ENCODE data around the gene SC5D. TPM values are rescaled to one million over a fixed set of nuclear protein-coding genes. Genes with fewer than 3 reads are reported as not detected.

The SC5D gene
- polyA plus RNA-seq, 4 donors: 46.4 to 82.8 (median 57.1) TPM

- DNase-seq (ENCODE audit: low read depth in 4 of 4, low spot score in 3 of 4): peak in 1 of 4 donors; percentile 6
Measured at GRCh38 chr11:121291896-121292494, 576 bp upstream of the SC5D start.

- DNase-seq (ENCODE audit: low read depth in 4 of 4, low spot score in 3 of 4): peak in 1 of 4 donors; percentile 22
Measured at GRCh38 chr11:121293288-121293594, 670 bp downstream of the SC5D start.

- no peak for DNase-seq (ENCODE audit: low read depth in 4 of 4, low spot score in 3 of 4)
Measured at GRCh38 chr11:121295246-121296029, 2.9 kb downstream of the SC5D start.

- DNase-seq (ENCODE audit: low read depth in 4 of 4, low spot score in 3 of 4): no peak
Measured at GRCh38 chr11:121297872-121298271, 5.3 kb downstream of the SC5D start.

DNA sequence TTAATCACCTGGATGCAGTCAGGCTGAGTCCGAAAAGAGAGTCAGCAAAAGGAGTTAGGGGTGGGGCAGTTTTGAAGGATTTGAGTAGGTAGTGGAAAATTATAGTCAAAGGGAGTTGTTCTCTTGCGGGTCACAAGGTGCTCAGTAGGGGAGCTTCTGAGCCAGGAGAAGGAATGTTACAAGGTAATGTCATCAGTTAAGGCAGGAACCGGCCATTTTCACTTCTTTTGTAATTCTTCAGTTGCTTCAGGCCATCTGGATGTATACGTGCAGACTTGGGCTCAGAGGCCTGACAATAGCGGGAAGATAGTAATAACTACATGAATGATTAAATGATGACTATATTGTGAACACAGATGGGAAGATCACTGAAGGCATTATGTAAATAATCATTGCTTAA lies 6.2 kb downstream of the SC5D start:
- DNase-seq (ENCODE audit: low read depth in 4 of 4, low spot score in 3 of 4): no peak

DNA sequence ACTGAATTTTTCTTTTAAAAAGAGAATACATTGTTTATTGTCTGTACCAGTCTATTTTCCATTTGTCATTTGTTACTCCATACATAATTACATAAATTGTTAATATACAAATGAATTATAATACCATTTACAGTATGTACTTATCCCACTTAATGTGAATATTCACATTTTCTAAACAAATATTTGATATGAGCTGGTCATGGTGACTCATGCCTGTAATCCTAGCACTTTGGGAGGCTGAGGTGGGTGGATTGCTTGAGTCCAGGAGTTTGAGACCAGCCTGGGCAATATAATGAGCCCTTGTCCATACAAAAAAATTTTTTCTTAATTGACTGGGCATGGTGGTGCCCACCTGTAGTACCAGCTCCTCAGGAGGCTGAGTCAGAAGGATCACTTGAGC lies 6.8 kb downstream of the SC5D start:
- DNase-seq (ENCODE audit: low read depth in 4 of 4, low spot score in 3 of 4): no peak

DNA sequence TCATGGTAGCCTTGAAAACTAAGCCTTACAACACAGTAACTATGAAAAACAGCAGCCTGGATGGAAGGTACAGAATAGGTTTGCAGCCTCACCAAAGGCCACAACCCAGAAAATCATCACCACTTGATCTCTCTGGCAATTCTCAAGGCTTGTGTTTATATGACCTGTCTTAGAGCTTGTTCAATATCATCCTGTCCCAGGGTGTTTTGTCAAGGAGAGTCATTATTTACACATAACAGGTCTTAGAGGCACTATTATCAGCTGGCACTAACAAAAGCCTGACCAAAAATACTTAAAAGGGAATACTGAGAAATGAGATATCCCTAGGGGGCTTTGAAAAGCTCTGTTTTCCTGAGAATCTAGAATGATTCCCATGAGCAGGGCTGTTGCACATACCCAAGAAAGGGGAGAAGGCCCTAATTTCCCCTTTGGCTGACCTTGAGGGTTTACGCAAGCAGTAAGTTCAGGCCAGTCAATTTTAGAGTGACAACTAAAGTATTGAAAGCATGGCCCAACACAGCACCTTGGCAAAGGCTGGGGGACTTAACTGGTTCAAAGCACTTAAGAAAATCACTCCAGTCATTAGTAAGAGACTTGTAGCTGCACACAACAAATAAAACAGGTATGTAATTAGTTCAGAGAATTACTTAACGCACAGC lies 7.9 kb downstream of the SC5D start:
- no peak for DNase-seq (ENCODE audit: low read depth in 4 of 4, low spot score in 3 of 4)

- DNase-seq (ENCODE audit: low read depth in 4 of 4, low spot score in 3 of 4): no peak
Measured at GRCh38 chr11:121300972-121301699, 8.6 kb downstream of the SC5D start.

DNA sequence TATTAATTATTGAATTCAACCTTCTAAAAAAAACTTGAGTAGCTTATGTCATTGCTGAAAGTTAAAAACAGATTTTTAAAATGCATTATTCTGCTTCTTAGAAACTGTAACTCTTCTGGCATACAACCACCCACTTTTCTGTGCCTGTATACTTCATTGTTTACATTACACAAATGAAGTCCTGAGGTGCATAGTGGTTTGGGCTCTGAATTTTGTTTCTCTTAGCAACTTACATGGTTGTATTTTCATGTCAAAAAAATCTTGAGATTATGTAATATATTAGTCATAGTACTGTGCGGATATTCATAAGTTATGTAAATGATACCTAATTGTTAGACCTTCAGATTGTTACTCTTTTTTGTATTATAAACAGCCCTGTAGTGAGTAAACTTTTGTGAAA lies 12.2 kb downstream of the SC5D start:
- DNase-seq (ENCODE audit: low read depth in 4 of 4, low spot score in 3 of 4): no peak

- DNase-seq (ENCODE audit: low read depth in 4 of 4, low spot score in 3 of 4): no peak
Measured at GRCh38 chr11:121308816-121309215, 16.2 kb downstream of the SC5D start.

DNA sequence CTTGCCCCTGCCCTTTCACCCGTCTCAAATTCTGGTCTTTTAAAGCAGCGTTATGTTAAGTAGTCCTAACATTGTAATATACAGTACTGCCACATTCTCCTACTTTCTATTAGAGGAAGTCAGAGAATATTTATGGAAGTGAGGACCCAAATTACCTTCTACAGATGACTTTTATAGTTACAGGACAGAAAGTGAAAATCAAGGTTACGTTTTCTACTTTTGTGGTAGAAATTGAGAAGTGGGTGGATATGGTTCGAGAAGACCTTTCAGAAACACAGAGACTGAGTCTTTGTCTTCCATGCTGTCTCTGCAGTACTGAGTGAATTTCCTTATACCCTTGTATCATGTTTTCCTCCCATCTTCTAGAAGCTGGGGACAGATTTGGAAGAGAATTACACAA lies 17.1 kb downstream of the SC5D start:
- DNase-seq (ENCODE audit: low read depth in 4 of 4, low spot score in 3 of 4): no peak

DNA sequence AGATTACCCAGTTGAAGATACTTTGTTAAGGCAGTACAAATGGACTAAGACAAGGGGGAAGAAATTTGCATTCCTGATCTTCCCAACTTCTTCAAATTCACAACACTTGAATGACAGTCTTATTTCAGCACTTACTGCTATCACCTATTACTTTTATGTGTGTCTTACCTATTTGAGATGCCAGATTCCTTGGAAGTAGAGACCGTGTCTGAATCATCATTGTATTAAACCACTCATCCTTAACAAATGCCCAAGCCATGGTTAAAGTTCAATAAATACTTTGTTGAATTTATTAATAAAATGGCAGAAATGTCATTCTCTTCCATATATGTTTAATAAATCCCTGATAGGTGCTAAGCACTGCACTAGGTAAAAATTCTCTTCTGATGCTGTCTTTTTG lies 18.3 kb downstream of the SC5D start:
- no peak for DNase-seq (ENCODE audit: low read depth in 4 of 4, low spot score in 3 of 4)

DNA sequence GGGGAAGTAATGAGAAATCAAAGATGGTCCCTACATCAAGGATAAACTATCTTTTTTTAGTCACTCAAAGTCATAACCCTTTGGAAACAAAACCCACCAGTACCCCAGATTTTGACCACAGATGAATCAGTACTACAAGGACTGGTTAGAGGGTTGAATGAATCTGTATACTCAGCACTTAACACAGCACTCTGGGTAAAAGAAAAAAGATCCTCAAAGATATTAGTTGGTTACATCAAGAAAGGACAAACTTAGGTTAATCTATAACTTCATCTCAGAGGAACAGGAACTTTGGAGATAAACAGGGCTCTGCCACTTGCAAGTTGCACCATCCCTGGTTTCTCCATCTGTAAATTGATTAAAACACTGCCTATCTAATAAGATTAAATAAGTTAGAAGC lies 18.8 kb downstream of the SC5D start:
- no peak for DNase-seq (ENCODE audit: low read depth in 4 of 4, low spot score in 3 of 4)

- no peak for DNase-seq (ENCODE audit: low read depth in 4 of 4, low spot score in 3 of 4)
Measured at GRCh38 chr11:121312483-121312882, 19.9 kb downstream of the SC5D start.

GRCh38 chr11:121318848-121319834 lies 26.6 kb downstream of the SC5D start:
- DNase-seq (ENCODE audit: low read depth in 4 of 4, low spot score in 3 of 4): peak; percentile 26 to 31 (median 30)

DNA sequence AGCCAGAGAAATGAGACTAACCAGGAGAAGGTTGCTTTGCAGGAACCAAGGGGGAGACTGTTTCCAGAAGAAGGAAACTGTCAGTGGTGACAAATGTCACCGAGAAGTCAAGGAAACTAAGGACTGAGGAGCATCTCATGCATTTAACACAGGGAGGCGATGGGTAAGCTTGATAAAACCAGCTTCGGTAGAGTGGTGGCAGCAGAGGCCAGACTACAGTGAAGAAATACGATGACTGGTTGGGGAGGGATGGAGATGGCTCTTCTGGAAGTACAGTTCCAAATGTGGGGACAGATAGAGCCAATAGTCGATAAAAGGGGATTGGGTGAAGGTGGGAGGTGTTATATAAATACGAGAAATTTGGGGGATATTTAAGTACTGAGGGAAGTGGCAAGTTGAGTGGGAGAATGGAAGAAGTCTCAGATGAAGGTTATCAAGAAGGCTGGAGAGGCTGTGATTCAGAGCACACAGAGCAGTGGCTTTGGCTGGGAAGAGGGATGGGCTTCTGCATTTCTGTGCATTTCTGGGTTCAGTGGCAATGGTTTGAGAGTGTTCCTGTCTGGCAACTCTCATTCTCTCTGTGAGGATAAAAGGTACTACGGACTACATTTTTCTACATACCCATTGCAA lies 29.2 kb downstream of the SC5D start:
- peak in 2 of 4 donors; percentile 19 to 22 for DNase-seq (ENCODE audit: low read depth in 4 of 4, low spot score in 3 of 4)

DNA sequence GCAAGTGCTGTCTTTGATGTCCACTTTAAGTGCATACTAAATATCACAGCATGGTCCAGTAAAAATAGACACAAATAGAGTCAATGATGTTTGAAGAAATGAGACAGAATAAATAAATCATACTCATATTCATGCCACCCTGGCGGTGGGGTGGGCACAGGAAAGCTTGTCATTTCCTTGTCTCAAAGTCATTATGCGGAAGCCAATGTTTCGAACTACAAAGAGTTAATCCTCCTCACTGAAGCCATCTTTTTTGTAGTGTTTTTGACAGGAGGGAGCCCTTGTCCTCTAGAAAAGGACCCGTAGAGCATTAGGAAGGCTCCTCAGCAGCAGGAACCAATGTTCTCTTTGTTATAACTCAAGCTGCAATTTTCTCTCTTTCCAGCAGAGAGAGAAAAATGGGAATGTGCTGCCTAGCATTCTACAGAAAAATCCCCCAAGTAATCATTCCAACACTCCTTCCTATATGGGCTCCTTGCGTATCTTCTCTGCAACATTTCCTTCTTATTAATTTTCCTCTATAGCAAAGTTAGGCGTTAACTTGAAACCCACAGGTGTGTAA lies 30.6 kb downstream of the SC5D start:
- DNase-seq (ENCODE audit: low read depth in 4 of 4, low spot score in 3 of 4): no peak

DNA sequence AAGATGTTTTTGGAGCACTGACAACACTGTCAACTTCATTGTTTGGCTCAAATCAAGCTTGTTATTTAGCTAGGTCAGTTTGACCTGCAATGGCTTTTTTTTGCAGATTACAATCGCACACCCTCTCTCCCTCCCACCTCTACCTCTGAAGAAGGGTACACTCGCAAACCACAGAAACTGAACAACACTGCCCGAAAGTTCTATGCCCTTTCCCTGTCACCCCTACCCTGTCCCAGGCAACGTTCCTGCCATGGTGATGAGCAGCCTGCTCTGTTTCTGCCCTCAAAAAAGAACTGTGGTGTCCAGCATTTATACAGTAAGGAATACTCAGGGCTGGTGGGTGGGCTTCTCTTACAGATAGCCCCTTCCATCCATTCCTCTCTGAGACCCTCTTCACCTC lies 33.7 kb downstream of the SC5D start:
- no peak for DNase-seq (ENCODE audit: low read depth in 4 of 4, low spot score in 3 of 4)

DNA sequence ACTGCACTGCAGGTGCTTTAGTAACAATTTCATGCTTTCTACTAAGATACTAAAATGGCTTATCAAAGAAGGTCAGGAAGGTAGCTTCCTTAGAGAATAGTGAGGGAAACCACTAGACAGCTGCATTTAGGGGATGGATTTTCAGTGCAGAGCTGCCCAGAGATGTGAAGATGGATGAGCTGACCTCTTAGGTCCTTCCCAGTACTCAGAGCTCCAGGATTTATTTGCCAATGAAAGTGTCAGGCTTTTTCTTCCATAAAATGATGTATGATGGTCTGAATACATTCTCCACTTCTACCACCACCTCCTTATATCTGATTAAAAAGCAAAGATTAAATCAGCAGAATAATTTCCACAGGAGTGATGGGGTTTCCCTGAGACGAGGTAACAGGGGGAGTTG lies 35.0 kb downstream of the SC5D start:
- DNase-seq (ENCODE audit: low read depth in 4 of 4, low spot score in 3 of 4): no peak
